Activated CD8-positive, alpha-beta memory T cell treated with anti-CD3 and anti-CD28 coated beads, Interleukin-2, amount 50 U/mL, for 1 hour (primary cell): ENCODE measurements around the gene BOLA1.
"Not testable (repeated sequence)": the region's sequence is repeated elsewhere in the genome, so short reads cannot be mapped to it uniquely, and the experiment has no call there.

ENCODE experiments used
- DNase-seq: peaks from one replicate; pipeline ENCODE4 v3.0.0-alpha.2; 2020; ENCODE audit errors: extremely low read depth

The BOLA1 gene

GRCh38 chr1:149887196-149887455 lies 12.2 kb upstream of the BOLA1 start:
- DNase-seq: not testable (repeated sequence)

GRCh38 chr1:149887456-149888246 lies 11.7 kb upstream of the BOLA1 start:
- peak; percentile 74 for DNase-seq

GRCh38 chr1:149888247-149888998 lies 10.9 kb upstream of the BOLA1 start:
- DNase-seq: no peak

DNA sequence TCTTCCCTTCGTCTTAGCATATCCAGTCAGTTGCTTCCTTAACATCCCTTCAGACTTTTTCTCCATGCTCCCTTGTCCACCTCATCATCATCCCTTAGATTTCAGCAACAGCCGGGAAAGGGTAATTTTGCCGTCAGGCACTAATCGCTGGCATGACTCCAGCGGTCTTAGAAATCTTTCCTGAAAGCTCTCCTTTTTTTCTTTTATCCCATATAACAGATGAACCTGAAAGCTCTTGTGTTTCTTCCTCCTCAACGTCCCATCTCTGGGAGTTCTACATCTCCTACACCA lies 10.4 kb upstream of the BOLA1 start:
- no peak for DNase-seq

DNA sequence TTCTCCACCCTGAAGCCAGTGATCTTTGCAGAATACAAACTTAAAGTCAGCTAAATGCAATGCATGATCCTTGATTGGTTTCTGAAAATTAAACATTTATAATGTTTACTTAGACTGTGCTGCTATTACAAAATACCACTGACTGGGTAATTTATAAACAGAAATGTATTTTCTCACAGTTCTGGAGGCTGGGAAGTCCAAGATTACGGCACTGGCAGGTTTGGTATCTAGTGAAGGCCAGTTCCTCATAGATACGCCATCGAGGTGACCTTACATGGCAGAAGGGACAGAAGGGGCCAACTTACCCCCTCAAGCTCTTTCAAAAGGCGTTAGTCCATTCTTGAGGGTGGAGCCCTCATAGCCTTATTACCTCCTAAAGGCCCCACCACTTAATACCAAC lies 2.8 kb upstream of the BOLA1 start:
- DNase-seq: no peak

DNA sequence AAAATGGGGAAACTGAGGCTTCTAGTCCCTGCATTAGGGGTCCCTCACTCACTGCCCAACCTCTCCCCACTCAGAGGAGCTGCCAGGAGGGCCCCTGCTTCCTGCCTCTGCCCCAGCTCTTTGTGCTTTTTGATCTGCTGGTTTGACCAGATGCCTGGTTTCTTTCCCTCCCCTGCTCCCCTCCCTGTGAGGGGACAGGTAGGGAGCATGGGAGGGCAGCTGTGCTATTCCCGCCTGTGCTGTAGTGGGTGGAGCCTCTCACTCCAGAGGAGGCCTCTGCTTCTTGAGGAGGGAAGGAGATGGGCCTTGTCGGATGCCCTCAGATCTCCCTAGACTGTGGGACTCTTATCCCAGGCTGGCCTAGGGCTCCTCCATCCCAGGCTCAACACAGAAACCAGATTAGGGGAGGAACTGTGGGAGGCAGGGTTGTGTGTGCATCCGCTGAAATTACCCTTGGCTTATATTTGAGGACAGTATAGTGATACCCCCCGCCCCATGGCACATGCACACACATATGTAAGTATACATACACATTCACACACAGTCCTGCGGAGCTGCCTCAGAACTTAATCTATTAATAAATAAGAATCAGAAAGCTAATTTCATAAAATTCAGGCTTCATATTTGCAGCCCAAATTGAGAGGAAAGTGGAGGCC lies 4.6 kb downstream of the BOLA1 start:
- DNase-seq: no peak

DNA sequence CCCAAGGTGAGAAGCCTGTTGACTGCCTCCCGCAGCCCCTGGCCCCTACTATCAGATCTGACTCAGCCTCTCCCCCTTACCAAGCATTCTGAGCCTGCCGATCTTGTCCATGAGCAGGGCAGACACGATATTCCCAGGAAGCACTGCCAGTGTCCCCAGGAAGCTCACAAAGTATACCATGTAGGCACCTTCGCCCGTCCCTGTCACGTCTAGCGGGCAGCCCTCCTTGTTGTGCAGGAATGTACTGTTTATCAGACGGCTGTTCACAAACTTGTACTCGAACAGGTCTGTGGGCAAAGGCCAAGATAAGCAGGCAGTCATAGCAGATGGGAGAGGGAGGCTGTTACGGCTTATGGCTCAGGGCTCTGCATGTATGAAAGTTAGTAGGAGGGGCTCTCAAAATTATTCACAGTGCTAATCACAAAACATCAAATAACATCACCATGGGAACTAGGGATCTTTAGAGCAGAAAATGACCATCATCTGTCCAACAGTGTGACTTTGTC lies 7.3 kb downstream of the BOLA1 start:
- no peak for DNase-seq

GRCh38 chr1:149914545-149914944 lies 15.2 kb downstream of the BOLA1 start:
- no peak for DNase-seq

DNA sequence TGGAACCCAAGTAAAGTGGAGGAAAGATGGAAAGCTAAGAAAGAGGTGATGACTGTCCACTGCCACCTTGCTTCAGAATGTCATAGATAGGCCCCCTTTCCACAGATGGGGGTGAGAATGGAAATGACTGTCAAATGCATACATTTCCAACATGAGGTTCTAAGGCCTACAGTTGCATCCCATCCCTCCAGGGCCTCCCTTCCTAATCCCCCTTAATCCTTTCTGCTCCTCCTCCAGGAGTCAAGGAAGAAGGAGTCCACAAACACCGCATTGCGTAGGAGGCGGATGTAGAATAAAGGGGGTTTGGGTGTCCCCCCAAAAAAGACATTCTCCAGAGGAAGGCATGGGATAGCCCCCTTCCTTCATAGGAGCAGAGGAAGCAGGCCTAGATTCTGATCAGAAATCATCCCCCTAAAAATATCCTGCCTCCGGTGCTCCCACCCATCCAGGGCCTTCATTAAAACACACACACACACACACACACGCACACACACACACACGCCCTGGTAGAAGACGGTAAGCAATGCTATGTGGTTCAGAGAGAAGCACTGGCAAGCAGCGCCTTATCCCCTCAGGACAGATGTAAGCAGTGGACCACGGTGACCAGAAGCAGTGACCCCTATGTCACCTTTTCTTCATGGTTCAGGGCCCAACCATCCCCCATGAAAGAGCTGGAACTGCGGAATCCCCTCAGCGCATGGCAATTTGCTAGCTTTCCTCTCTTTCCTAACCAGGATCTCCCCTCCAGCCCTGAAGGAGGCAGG lies 16.2 kb downstream of the BOLA1 start:
- no peak for DNase-seq

DNA sequence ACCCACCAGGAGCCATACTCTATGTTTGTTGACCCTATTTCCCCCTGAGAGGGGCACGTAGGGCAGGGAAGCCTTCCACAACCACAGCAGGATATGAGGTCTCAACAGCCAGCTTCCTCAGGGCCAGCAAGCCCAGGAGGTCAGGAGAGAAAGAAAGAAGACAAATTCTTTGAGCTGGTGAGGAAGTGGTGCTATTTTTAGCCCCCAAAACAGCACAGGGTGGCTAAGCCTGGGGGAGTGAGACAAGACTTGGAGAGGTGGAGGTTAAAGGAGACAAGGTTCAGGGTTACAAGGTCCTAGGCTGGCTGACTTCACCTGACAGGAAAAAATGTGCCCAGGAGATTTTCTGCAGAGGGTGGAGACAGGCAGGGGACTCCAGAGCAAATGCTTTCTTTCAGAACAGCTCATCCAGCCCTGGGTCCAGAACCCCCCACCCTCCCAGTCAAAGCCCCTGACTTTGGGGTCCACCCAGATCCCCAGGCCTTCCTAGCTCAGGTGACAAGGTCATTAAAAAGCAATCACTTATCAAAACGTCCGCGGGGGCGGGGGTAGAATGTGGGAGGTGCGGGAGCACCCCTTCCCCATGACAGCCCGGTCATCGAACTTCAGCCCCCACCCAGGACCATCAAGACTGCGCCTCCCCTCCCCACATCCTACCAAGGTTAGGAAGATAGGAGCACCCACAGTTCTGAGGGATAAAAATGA lies 17.0 kb downstream of the BOLA1 start:
- DNase-seq: no peak

DNA sequence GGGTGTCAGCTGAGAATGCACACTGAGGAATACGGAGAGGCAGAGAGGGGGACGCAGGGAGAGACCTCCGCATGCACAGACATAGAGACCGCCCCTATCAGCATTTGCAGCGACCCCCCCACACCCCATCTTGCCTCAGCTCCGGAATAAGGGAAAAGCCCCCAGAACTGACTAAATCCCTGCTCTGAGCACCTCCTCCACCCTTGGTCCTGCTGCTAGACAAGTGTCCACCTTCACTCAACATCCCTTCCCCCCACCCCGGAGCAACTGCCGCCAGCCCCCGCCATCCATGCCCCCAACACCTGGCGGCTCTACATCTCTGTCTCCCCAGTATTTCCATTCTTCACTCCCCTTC lies 17.5 kb downstream of the BOLA1 start:
- DNase-seq: no peak

- DNase-seq: no peak
Observed at GRCh38 chr1:149917571-149918144, 18.3 kb downstream of the BOLA1 start, which contains the start of gene SV2A. TSS of gene SV2A (minus strand) at chr1:149917844. CDS start at chr1:149913840, 4,004 bp downstream.

GRCh38 chr1:149923626-149924025 lies 24.3 kb downstream of the BOLA1 start:
- DNase-seq: no peak

GRCh38 chr1:149925345-149925744 lies 26.0 kb downstream of the BOLA1 start:
- no peak for DNase-seq

DNA sequence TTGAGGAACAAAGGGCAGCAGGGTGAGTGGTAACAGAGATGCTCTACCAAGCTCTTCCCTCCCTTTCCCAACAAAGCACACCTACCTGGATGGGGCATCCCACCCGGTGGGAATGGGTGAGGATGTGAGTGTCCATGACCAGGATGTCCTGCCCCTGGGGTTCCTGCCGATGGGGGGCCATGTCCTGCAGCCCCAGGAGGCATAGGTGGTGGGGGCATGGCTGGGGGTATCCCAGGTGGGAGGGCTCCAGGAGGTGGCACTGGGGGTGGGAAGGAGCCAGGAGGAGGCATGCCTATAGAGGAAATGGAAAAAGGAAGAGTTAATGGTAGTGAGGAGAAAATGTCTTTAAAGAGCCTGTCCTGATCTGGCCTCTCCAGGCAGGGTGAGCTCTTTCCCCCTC lies 26.4 kb downstream of the BOLA1 start:
- DNase-seq: no peak

GRCh38 chr1:149926296-149926695 lies 26.9 kb downstream of the BOLA1 start:
- DNase-seq: no peak

GRCh38 chr1:149927056-149927562 lies 27.7 kb downstream of the BOLA1 start:
- DNase-seq: no peak

- DNase-seq: peak; percentile 80
Observed at GRCh38 chr1:149927563-149928400, 28.4 kb downstream of the BOLA1 start, which contains the start of gene SF3B4. TSS of gene SF3B4 (minus strand) at chr1:149927803. CDS start at chr1:149927759, 44 bp downstream.

DNA sequence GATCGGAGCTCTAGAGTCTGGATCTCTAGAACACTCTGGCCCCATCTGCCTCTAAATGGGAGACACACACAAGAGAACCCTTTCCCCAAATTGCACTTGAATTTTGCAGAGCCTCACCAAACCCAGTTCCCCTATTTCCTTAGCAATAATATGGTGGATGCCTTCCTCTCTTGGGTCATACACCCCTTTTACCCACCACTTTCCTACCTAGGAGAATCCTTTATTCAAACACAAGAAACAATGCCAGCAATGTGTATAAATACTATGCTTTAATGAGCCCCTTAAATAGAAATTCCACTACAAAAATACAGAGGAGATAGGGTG lies 29.0 kb downstream of the BOLA1 start:
- no peak for DNase-seq

DNA sequence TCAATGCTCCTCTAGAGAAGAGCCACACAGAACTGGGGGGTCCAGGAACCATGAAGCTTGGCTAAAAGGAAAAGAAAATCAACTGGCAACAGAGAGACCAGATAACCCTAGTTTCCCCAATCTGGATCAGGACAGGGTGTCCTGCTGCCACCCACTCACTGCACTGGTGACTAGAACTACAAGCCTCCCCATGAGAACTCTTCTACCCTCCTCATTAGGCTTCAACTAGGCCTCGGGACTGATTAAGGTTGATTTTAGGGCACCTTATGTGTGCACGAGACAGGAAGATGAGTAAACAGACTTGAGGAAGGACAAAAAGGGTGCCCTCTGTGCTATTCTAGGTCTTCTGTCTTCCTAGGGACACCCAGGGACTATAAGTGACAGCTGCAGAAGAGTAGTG lies 30.5 kb downstream of the BOLA1 start:
- no peak for DNase-seq
